ENCODE measurements around the gene CBFA2T3.

CBFA2T3 gene

GRCh38 chr16:88979353-88980015 lies 2.5 kb upstream of the CBFA2T3 start:
- Mint-ChIP-seq H3K4me1 (peaks cover 21% of the 10 kb centered on the region), H3K4me3 (no peak overlapping the region), H3K9me3 (no peaks in the 10 kb centered on the region), H3K36me3 (ENCODE audit: low read depth) (no peaks in the 10 kb centered on the region), H3K27ac (no peak overlapping the region), H3K27me3 (ENCODE audit: low read depth, poor library complexity) (peaks cover 17% of the 10 kb centered on the region)
- DNase-seq: no peak
- TF ChIP-seq CTCF (IDR thresholded peaks at IDR 0.05): no peak

- H3K9me3 Mint-ChIP-seq: no peaks in the 10 kb centered on the region
- no peak for TF ChIP-seq CTCF (IDR thresholded peaks at IDR 0.05)
- no peaks in the 10 kb centered on the region for H3K36me3 Mint-ChIP-seq (ENCODE audit: low read depth)
- DNase-seq: no peak
- peaks cover 28% of the 10 kb centered on the region for H3K4me1 Mint-ChIP-seq
- no peak overlapping the region for H3K4me3 Mint-ChIP-seq
- H3K27me3 Mint-ChIP-seq (ENCODE audit: low read depth, poor library complexity): peaks cover 13% of the 10 kb centered on the region
- no peak overlapping the region for H3K27ac Mint-ChIP-seq
These were observed 1.8 kb upstream of the CBFA2T3 start for GRCh38 chr16:88978608-88979346.

GRCh38 chr16:88977812-88978607 lies 1.0 kb upstream of the CBFA2T3 start:
- Mint-ChIP-seq H3K36me3 (ENCODE audit: low read depth) (no peaks in the 10 kb centered on the region), H3K4me3 (no peak overlapping the region), H3K4me1 (peaks cover 33% of the 10 kb centered on the region), H3K27ac (no peak overlapping the region), H3K27me3 (ENCODE audit: low read depth, poor library complexity) (peaks cover 13% of the 10 kb centered on the region), H3K9me3 (no peaks in the 10 kb centered on the region)
- no peak for DNase-seq
- no peak for TF ChIP-seq CTCF (IDR thresholded peaks at IDR 0.05)

GRCh38 chr16:88976366-88977017 lies 515 bp downstream of the CBFA2T3 start:
- H3K9me3 Mint-ChIP-seq: no peaks in the 10 kb centered on the region

More at GRCh38 chr16:88976366-88977017, 515 bp downstream of the CBFA2T3 start:
- Mint-ChIP-seq H3K4me1 (peaks cover 38% of the 10 kb centered on the region), H3K27ac (no peak overlapping the region), H3K36me3 (ENCODE audit: low read depth) (no peaks in the 10 kb centered on the region), H3K27me3 (ENCODE audit: low read depth, poor library complexity) (peaks cover 4% of the 10 kb centered on the region), H3K4me3 (no peak overlapping the region)
- no peak for TF ChIP-seq CTCF (IDR thresholded peaks at IDR 0.05)
- no peak for DNase-seq

Measured in nephron progenitor cell (in vitro differentiated cells).